Ascending aorta (tissue), 2 donors: ENCODE results near the gene CEBPG. TPM values are rescaled to one million over a fixed set of nuclear protein-coding genes. Genes with fewer than 3 reads are reported as not detected.

Experiments used
- DNase-seq, 2 donors: peaks; one replicate each; pipeline ENCODE4 v3.0.0-alpha.2; 2019; ENCODE audit warnings: low spot score in 2 of 2
- H3K27ac ChIP-seq, 2 donors: fragments of 200-600 bp; sonication (generic); one replicate each; pipeline ENCODE4 v1.5.1; 2016 to 2017; ENCODE audit warnings: mild to moderate bottlenecking in 1 of 2
- H3K27me3 ChIP-seq: fragments of 200-600 bp; sonication (generic); one replicate; pipeline ENCODE4 v1.5.1; 2017
- H3K36me3 ChIP-seq, 2 donors: fragments of 200-600 bp; sonication (generic); one replicate each; pipeline ENCODE4 v1.5.1; 2016
- H3K4me1 ChIP-seq, 2 donors: fragments of 200-600 bp; sonication (generic); one replicate each; pipeline ENCODE4 v1.5.1; 2016 to 2017; ENCODE audit warnings: mild to moderate bottlenecking in 1 of 2
- H3K4me3 ChIP-seq, 2 donors: fragments of 200-600 bp; sonication (generic); one replicate each; pipeline ENCODE4 v1.5.1; 2016 to 2017; ENCODE audit warnings: mild to moderate bottlenecking in 1 of 2
- H3K9me3 ChIP-seq, 2 donors: fragments of 200-600 bp; sonication (generic); one replicate each; pipeline ENCODE4 v1.5.1; 2016
- CTCF ChIP-seq, 3 experiments: fragments of 200-600 bp in 2 of 3; fragments of 450-650 bp in 1 of 3; sonication (generic) in 2 of 3; IDR thresholded peaks; one replicate each; pipeline ENCODE4 v1.5.1; 2016 to 2019; ENCODE audit warnings: antibody characterized with exemption in 3 of 3, mild to moderate bottlenecking in 1 of 3, moderate library complexity in 1 of 3
- intact Hi-C: fragments of 100-400 bp; cut with DNase I; formaldehyde crosslinking; loops from one replicate; pipeline ENCODE4 v1.15.1; 2023
- total RNA-seq: library from RNA; depleted of rRNA; stranded (reverse); fragments of >200 nt; gene quantifications from one replicate; pipeline ENCODE4 v1.1.0, GENCODE V29; 2016

CEBPG gene
- total RNA-seq, 1 donor from 2014 or later = 21.9 TPM

- no peak for DNase-seq
- no peak overlapping the region for H3K4me3 ChIP-seq
- no peak overlapping the region for H3K27ac ChIP-seq
- TF ChIP-seq CTCF (IDR thresholded peaks at IDR 0.05) = no peak
- intact Hi-C loops = no loop called here
- H3K36me3 ChIP-seq = no peaks in the 10 kb centered on the region
- no peaks in the 10 kb centered on the region for H3K27me3 ChIP-seq
- no peaks in the 10 kb centered on the region for H3K4me1 ChIP-seq
- H3K9me3 ChIP-seq = no peaks in the 10 kb centered on the region
Observed at GRCh38 chr19:33368074-33368864, 5.2 kb upstream of the CEBPG start.

GRCh38 chr19:33370783-33371182, 2.7 kb upstream of the CEBPG start:
- no peak for TF ChIP-seq CTCF (IDR thresholded peaks at IDR 0.05)
- Histone ChIP-seq H3K27ac (no peak overlapping the region), H3K27me3 (no peaks in the 10 kb centered on the region), H3K9me3 (no peaks in the 10 kb centered on the region), H3K36me3 (no peaks in the 10 kb centered on the region), H3K4me1 (peaks cover 0 to 12% of the 10 kb centered on the region in 2 donors), H3K4me3 (no peak overlapping the region)
- intact Hi-C loops = loop anchor here (5.0 to 10.0 kb wide), 2 partner anchors 396 to 788 kb away; partner anchors contain the start of genes CEP89, FAAP24 and PDCD5
- no peak for DNase-seq

- peaks cover 1 to 3% of the 10 kb centered on the region in 2 donors for H3K36me3 ChIP-seq
- no peak for DNase-seq
- TF ChIP-seq CTCF (IDR thresholded peaks at IDR 0.05) = no peak
- intact Hi-C loops = loop anchor here (2.0 to 10.0 kb wide), 3 partner anchors 191 to 792 kb away; partner anchors contain the start of genes CEP89, FAAP24 and PDCD5
- H3K4me1 ChIP-seq = peaks cover 0 to 19% of the 10 kb centered on the region in 2 donors
- H3K27me3 ChIP-seq = no peaks in the 10 kb centered on the region
- H3K9me3 ChIP-seq = no peaks in the 10 kb centered on the region
- peak overlapping the region; percentile 87 for H3K4me3 ChIP-seq
- peak overlapping the region; percentile 96 to 97 for H3K27ac ChIP-seq
Observed at GRCh38 chr19:33374236-33374714, 766 bp downstream of the CEBPG start.

- Histone ChIP-seq H3K4me1 (peaks cover 0 to 19% of the 10 kb centered on the region in 2 donors), H3K27ac (peak overlapping the region in 1 of 2 donors; percentile 37), H3K27me3 (no peaks in the 10 kb centered on the region), H3K36me3 (peaks cover 5 to 11% of the 10 kb centered on the region in 2 donors), H3K9me3 (no peaks in the 10 kb centered on the region), H3K4me3 (peak overlapping the region; percentile 87)
- peak in 1 of 2 donors; percentile 33 for DNase-seq
- intact Hi-C loops = loop anchor here (2.0 to 10.0 kb wide), 2 partner anchors 192 to 400 kb away; partner anchors contain the start of genes CEP89 and FAAP24
- no peak for TF ChIP-seq CTCF (IDR thresholded peaks at IDR 0.05)
Observed at GRCh38 chr19:33375156-33375836, 1.8 kb downstream of the CEBPG start.

- Histone ChIP-seq H3K9me3 (no peaks in the 10 kb centered on the region), H3K4me3 (no peak overlapping the region), H3K27ac (peak overlapping the region in 1 of 2 donors; percentile 37), H3K36me3 (peaks cover 5 to 11% of the 10 kb centered on the region in 2 donors), H3K4me1 (peaks cover 0 to 19% of the 10 kb centered on the region in 2 donors), H3K27me3 (no peaks in the 10 kb centered on the region)
- no peak for TF ChIP-seq CTCF (IDR thresholded peaks at IDR 0.05)
- intact Hi-C loops = loop anchor here (2.0 to 10.0 kb wide), 2 partner anchors 193 to 401 kb away; partner anchors contain the start of genes CEP89 and FAAP24
- no peak for DNase-seq
Observed at GRCh38 chr19:33375837-33376159, 2.3 kb downstream of the CEBPG start.
